ACC112 (cell line): Measurements from ENCODE around the gene STAM.

Source experiments
- H2AFZ ChIP-seq: fragments of 200-600 bp; sonication (generic); one replicate; pipeline ENCODE4 v1.6.0; 2017; ENCODE audit warnings: antibody characterized with exemption, low read length; ENCODE audit not compliant: unreplicated experiment
- H3K27ac ChIP-seq: fragments of 200-600 bp; sonication (generic); 2 replicates; pipeline ENCODE4 v1.5.1; 2014; ENCODE audit warnings: low read depth, mild to moderate bottlenecking, antibody characterized with exemption, low read length, moderate library complexity
- H3K27me3 ChIP-seq: fragments of 200-600 bp; sonication (generic); 2 replicates; pipeline ENCODE4 v1.6.1; 2014; ENCODE audit warnings: mild to moderate bottlenecking, antibody characterized with exemption, low read length, moderate library complexity, mixed read lengths; ENCODE audit not compliant: insufficient read depth
- H3K36me3 ChIP-seq: fragments of 200-600 bp; sonication (generic); 2 replicates; pipeline ENCODE4 v1.6.1; 2016; ENCODE audit warnings: mild to moderate bottlenecking, antibody characterized with exemption, low read length, moderate library complexity, mixed read lengths; ENCODE audit not compliant: insufficient read depth
- H3K4me1 ChIP-seq: fragments of 200-600 bp; sonication (generic); one replicate; pipeline ENCODE4 v1.6.1; 2016; ENCODE audit warnings: low read length, mixed read lengths; ENCODE audit not compliant: insufficient read depth, unreplicated experiment, control insufficient read depth
- H3K4me3 ChIP-seq: fragments of 200-600 bp; sonication (generic); 2 replicates; pipeline ENCODE4 v1.5.1; 2014; ENCODE audit warnings: mild to moderate bottlenecking, low read depth, low read length
- H3K79me2 ChIP-seq: fragments of 200-600 bp; sonication (generic); one replicate; pipeline ENCODE4 v1.6.0; 2016; ENCODE audit warnings: low read length; ENCODE audit not compliant: control insufficient read depth, unreplicated experiment, insufficient read depth

Gene STAM

GRCh38 chr10:17673471-17674061 lies 29.6 kb downstream of the STAM start:
- peaks cover 70% of the 10 kb centered on the region for H3K79me2 ChIP-seq
- H2AFZ ChIP-seq, result no peak overlapping the region
- H3K36me3 ChIP-seq, result no peaks in the 10 kb centered on the region
- peaks cover 34% of the 10 kb centered on the region for H3K4me1 ChIP-seq
- H3K27ac ChIP-seq, result peak overlapping the region; percentile 85
- no peaks in the 10 kb centered on the region for H3K27me3 ChIP-seq
- H3K4me3 ChIP-seq, result peak overlapping the region; percentile 58

- H3K27ac ChIP-seq, result peak overlapping the region; percentile 85
- no peak overlapping the region for H3K4me3 ChIP-seq
- H3K79me2 ChIP-seq, result peaks cover 76% of the 10 kb centered on the region
- H2AFZ ChIP-seq, result no peak overlapping the region
- H3K4me1 ChIP-seq, result peaks cover 34% of the 10 kb centered on the region
- H3K27me3 ChIP-seq, result no peaks in the 10 kb centered on the region
- no peaks in the 10 kb centered on the region for H3K36me3 ChIP-seq
Observed at GRCh38 chr10:17674566-17674965, 30.6 kb downstream of the STAM start.

GRCh38 chr10:17675638-17676037 lies 31.7 kb downstream of the STAM start:
- Histone ChIP-seq H3K4me3 (no peak overlapping the region), H3K79me2 (peaks cover 75% of the 10 kb centered on the region), H3K4me1 (peaks cover 34% of the 10 kb centered on the region), H3K36me3 (no peaks in the 10 kb centered on the region), H2AFZ (no peak overlapping the region), H3K27me3 (no peaks in the 10 kb centered on the region), H3K27ac (no peak overlapping the region)

GRCh38 chr10:17676919-17677318 lies 33.0 kb downstream of the STAM start:
- peaks cover 77% of the 10 kb centered on the region for H3K79me2 ChIP-seq
- no peak overlapping the region for H3K4me3 ChIP-seq
- no peak overlapping the region for H2AFZ ChIP-seq
- no peaks in the 10 kb centered on the region for H3K27me3 ChIP-seq
- no peak overlapping the region for H3K27ac ChIP-seq
- H3K4me1 ChIP-seq, result peaks cover 30% of the 10 kb centered on the region
- no peaks in the 10 kb centered on the region for H3K36me3 ChIP-seq

- Histone ChIP-seq H3K79me2 (peaks cover 78% of the 10 kb centered on the region), H3K4me1 (peaks cover 14% of the 10 kb centered on the region), H2AFZ (no peak overlapping the region), H3K36me3 (no peaks in the 10 kb centered on the region), H3K27me3 (no peaks in the 10 kb centered on the region), H3K27ac (no peak overlapping the region), H3K4me3 (0 out of 2 replicates have a peak overlapping the region, but pooled peaks have one; percentile 3)
Observed at GRCh38 chr10:17682236-17682946, 38.4 kb downstream of the STAM start.

GRCh38 chr10:17683541-17683940 lies 39.6 kb downstream of the STAM start:
- Histone ChIP-seq H3K36me3 (no peaks in the 10 kb centered on the region), H3K27ac (no peak overlapping the region), H2AFZ (no peak overlapping the region), H3K4me1 (peaks cover 14% of the 10 kb centered on the region), H3K4me3 (no peak overlapping the region), H3K79me2 (peaks cover 70% of the 10 kb centered on the region), H3K27me3 (no peaks in the 10 kb centered on the region)

- H3K27ac ChIP-seq, result no peak overlapping the region
- H3K79me2 ChIP-seq, result peaks cover 63% of the 10 kb centered on the region
- no peak overlapping the region for H3K4me3 ChIP-seq
- no peaks in the 10 kb centered on the region for H3K27me3 ChIP-seq
- H3K36me3 ChIP-seq, result peaks cover 6% of the 10 kb centered on the region; the same call in 1 of the 2 replicates
- peaks cover 14% of the 10 kb centered on the region for H3K4me1 ChIP-seq
- H2AFZ ChIP-seq, result no peak overlapping the region
Observed at GRCh38 chr10:17684537-17684936, 40.6 kb downstream of the STAM start.

- no peak overlapping the region for H3K27ac ChIP-seq
- peaks cover 6% of the 10 kb centered on the region; the same call in 1 of the 2 replicates for H3K36me3 ChIP-seq
- no peak overlapping the region for H2AFZ ChIP-seq
- H3K27me3 ChIP-seq, result no peaks in the 10 kb centered on the region
- no peak overlapping the region for H3K4me3 ChIP-seq
- peaks cover 14% of the 10 kb centered on the region for H3K4me1 ChIP-seq
- H3K79me2 ChIP-seq, result peaks cover 58% of the 10 kb centered on the region
Observed at GRCh38 chr10:17685233-17685840, 41.4 kb downstream of the STAM start.

GRCh38 chr10:17687117-17687831 lies 43.3 kb downstream of the STAM start:
- Histone ChIP-seq H3K4me1 (peaks cover 6% of the 10 kb centered on the region), H3K27ac (no peak overlapping the region), H3K36me3 (peaks cover 6% of the 10 kb centered on the region; the same call in 1 of the 2 replicates), H3K4me3 (no peak overlapping the region), H3K27me3 (no peaks in the 10 kb centered on the region), H2AFZ (no peak overlapping the region), H3K79me2 (peaks cover 39% of the 10 kb centered on the region)

GRCh38 chr10:17689137-17689536 lies 45.2 kb downstream of the STAM start:
- H2AFZ ChIP-seq, result no peak overlapping the region
- H3K4me3 ChIP-seq, result no peak overlapping the region
- peaks cover 8% of the 10 kb centered on the region; the same call in 1 of the 2 replicates for H3K36me3 ChIP-seq
- H3K27ac ChIP-seq, result no peak overlapping the region
- H3K4me1 ChIP-seq, result no peaks in the 10 kb centered on the region
- H3K27me3 ChIP-seq, result no peaks in the 10 kb centered on the region
- peaks cover 22% of the 10 kb centered on the region for H3K79me2 ChIP-seq
